K562 (cell line): ENCODE data around the gene ANO9. TPM values are rescaled to one million over a fixed set of nuclear protein-coding genes. Genes with fewer than 3 reads are reported as not detected.

ENCODE experiments used
- CBX5 ChIP-seq: IDR thresholded peaks from 2 replicates; pipeline ENCODE4 v1.6.1; 2014; ENCODE audit warnings: low read depth, borderline replicate concordance
- CREB1 ChIP-seq, 2 experiments: sonication (generic) in 1 of 2; formaldehyde crosslinking in 1 of 2; IDR thresholded peaks; 2 replicates each; pipeline versions ENCODE4 v1.6.1 to v1.8.0; 2012 to 2022; ENCODE audit warnings: inconsistent platforms in 1 of 2, mild to moderate bottlenecking in 1 of 2, missing genetic modification reagents in 1 of 2, moderate library complexity in 1 of 2
- FOXK1 ChIP-seq: sonication (generic); formaldehyde crosslinking; IDR thresholded peaks from 2 replicates; pipeline ENCODE4 v1.8.0; 2022; ENCODE audit warnings: missing genetic modification reagents, mild to moderate bottlenecking, borderline replicate concordance
- HDAC3 ChIP-seq: fragments of 450-650 bp; IDR thresholded peaks from 2 replicates; pipeline ENCODE4 v1.6.1; 2018; ENCODE audit warnings: borderline replicate concordance, mild to moderate bottlenecking, moderate library complexity; ENCODE audit not compliant: partially characterized antibody
- HNRNPUL1 ChIP-seq: fragments of 200-400 bp; formaldehyde crosslinking; IDR thresholded peaks from 2 replicates; pipeline ENCODE4 v1.6.1; 2017; ENCODE audit warnings: low read length
- KAT8 ChIP-seq: fragments of 450-650 bp; IDR thresholded peaks from 2 replicates; pipeline ENCODE4 v1.6.1; 2016; ENCODE audit warnings: low read depth, mild to moderate bottlenecking
- KDM5B ChIP-seq: fragments of 200-600 bp; sonication (generic); IDR thresholded peaks from 2 replicates; pipeline ENCODE4 v1.6.1; 2012; ENCODE audit warnings: low read depth, mild to moderate bottlenecking, moderate library complexity, low read length, control low read depth, inconsistent platforms; ENCODE audit not compliant: insufficient replicate concordance
- MBD2 ChIP-seq: sonication (generic); IDR thresholded peaks from 2 replicates; pipeline ENCODE4 v1.6.1; 2016; ENCODE audit warnings: low read depth, borderline replicate concordance
- MCM3 ChIP-seq: fragments of 450-650 bp; IDR thresholded peaks from 2 replicates; pipeline ENCODE4 v1.6.1; 2016
- POLR2B ChIP-seq: fragments of 450-650 bp; IDR thresholded peaks from 2 replicates; pipeline ENCODE4 v1.6.1; 2018; ENCODE audit warnings: low read depth; ENCODE audit not compliant: partially characterized antibody
- PPARD ChIP-seq: fragments of 250-450 bp; sonication (Bioruptor Pico); IDR thresholded peaks from 2 replicates; pipeline ENCODE4 v1.8.0; 2022; ENCODE audit warnings: inconsistent platforms, mild to moderate bottlenecking, moderate library complexity
- PTRF ChIP-seq: fragments of 450-650 bp; IDR thresholded peaks from 2 replicates; pipeline ENCODE4 v1.6.1; 2016; ENCODE audit warnings: mild to moderate bottlenecking, missing genetic modification characterization, missing compliant biosample characterization
- SREBF1 ChIP-seq: fragments of 150-350 bp; IDR thresholded peaks from 2 replicates; pipeline ENCODE4 v1.6.1; 2014; ENCODE audit warnings: antibody characterized with exemption, low read depth, low read length, borderline replicate concordance
- STAT5A ChIP-seq: IDR thresholded peaks from 2 replicates; pipeline ENCODE4 v1.6.1; 2012; ENCODE audit warnings: low read length, inconsistent platforms, borderline replicate concordance
- ZNF124 ChIP-seq: sonication (generic); formaldehyde crosslinking; IDR thresholded peaks from 2 replicates; pipeline ENCODE4 v1.8.1; 2022; ENCODE audit warnings: missing genetic modification reagents
- ZNF232 ChIP-seq: sonication (generic); formaldehyde crosslinking; IDR thresholded peaks from 2 replicates; pipeline ENCODE4 v1.8.0; 2022; ENCODE audit warnings: mild to moderate bottlenecking, missing genetic modification reagents
- ZNF277 ChIP-seq: fragments of 250-450 bp; sonication (Bioruptor Pico); IDR thresholded peaks from 2 replicates; pipeline ENCODE4 v1.8.0; 2022; ENCODE audit warnings: inconsistent platforms, mild to moderate bottlenecking, moderate library complexity, borderline replicate concordance
- ZNF408 ChIP-seq: fragments of 250-450 bp; sonication (Bioruptor Pico); IDR thresholded peaks from 2 replicates; pipeline ENCODE4 v1.4.0; 2020; ENCODE audit warnings: low read depth, mild to moderate bottlenecking, moderate library complexity
- polyA plus RNA-seq, 8 experiments: library from polyadenylated mRNA; depleted of rRNA in 4 of 8; stranded (reverse) in 5 of 8; unstranded in 3 of 8; fragments of >200 nt; fragmentation: Nextera tagmentation in 2 of 8; fragmentation: Illumina TruSeq in 1 of 8; extraction: Ambion mirVana in 2 of 8; extraction: Trizol in 1 of 8; gene quantifications; 2 replicates each; pipeline versions ENCODE4 v1.2.1 to v1.2.3, GENCODE V29; 2011 to 2014; ENCODE audit warnings: inconsistent platforms in 1 of 8, missing spikeins in 1 of 8
- total RNA-seq, 7 experiments: library from RNA; depleted of rRNA in 6 of 7; stranded (reverse); fragments of >200 nt in 6 of 7; fragmentation: Illumina TruSeq in 2 of 7; extraction: Trizol in 2 of 7; gene quantifications; 2 replicates each; pipeline versions ENCODE4 v1.2.1 to v1.2.3, GENCODE V29; 2011 to 2021; ENCODE audit warnings: low replicate concordance in 1 of 7
- TF ChIP-seq, protein P1 (sequence below): fragments of 450-650 bp; formaldehyde crosslinking; IDR thresholded peaks from 2 replicates; pipeline ENCODE4 v1.4.0; 2022; ENCODE audit warnings: mild to moderate bottlenecking, moderate library complexity
- TF ChIP-seq, protein P2 (sequence below): sonication (generic); formaldehyde crosslinking; IDR thresholded peaks from 2 replicates; pipeline ENCODE4 v1.8.0; 2022; ENCODE audit warnings: mild to moderate bottlenecking, missing genetic modification reagents
- TF ChIP-seq, protein P3 (sequence below): sonication (generic); formaldehyde crosslinking; IDR thresholded peaks from 2 replicates; pipeline ENCODE4 v1.9.0; 2022; ENCODE audit warnings: mild to moderate bottlenecking, missing genetic modification reagents

Gene ANO9
- total and polyA plus RNA-seq, 9 of the 15 experiments (the other 6 are each of a cell fraction or from before 2014, with no cell fraction given), result 0.20 to 14.5 (median 4.5) TPM

DNA sequence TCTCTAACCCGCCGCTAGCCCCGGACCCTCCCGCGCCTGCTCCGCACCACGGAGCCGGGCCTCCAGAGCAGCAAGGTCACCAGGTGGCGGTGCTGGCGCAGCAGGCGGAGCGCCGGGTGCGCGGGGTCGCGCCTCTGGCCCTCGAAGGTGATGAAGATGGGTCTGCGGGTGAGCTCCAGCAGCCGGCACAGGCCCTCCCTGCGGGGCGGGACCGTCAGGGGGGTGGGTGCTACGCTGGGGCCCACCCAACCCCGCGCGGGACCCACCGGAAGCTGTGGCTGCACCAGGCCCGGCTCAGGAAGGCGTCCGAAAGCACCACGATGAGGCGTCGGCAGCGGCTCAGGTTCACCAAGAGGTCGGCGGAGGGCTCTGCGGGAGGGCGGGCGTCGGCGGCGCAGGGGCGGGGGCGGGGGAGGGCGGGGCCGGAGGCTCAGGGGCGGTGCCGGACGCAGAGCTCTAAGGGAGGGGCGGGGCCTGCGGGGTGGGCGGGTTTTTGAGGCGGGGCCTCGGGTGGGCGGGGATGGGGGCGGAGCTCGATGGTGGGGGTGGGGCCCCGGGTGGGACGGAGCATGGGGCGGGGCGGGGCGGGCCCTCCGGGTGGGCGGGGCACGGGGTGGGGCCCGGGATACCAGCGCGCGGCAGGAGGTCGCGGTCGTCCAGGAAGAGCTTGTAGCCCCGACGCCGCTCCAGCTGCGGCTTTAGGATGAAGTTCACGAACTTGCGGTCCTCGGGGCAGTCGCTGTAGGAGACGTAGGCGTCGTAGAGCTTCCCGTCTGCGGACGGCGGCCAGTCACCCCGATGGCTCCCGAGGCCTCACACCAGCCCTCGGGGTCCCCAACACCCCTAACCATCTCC is 34.8 kb downstream of the ANO9 start (continued):
- TF ChIP-seq, protein P1, sequence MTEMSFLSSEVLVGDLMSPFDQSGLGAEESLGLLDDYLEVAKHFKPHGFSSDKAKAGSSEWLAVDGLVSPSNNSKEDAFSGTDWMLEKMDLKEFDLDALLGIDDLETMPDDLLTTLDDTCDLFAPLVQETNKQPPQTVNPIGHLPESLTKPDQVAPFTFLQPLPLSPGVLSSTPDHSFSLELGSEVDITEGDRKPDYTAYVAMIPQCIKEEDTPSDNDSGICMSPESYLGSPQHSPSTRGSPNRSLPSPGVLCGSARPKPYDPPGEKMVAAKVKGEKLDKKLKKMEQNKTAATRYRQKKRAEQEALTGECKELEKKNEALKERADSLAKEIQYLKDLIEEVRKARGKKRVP (CRISPR knock-in tag), result no peak
- no peak for TF ChIP-seq HDAC3
- 0 out of 2 replicates have a peak, but pooled peaks have one; percentile 21 for TF ChIP-seq MBD2
- TF ChIP-seq CBX5, result no peak; the same call in 1 of the 2 replicates
- TF ChIP-seq MCM3, result no peak
- TF ChIP-seq POLR2B, result peak; percentile 26
- TF ChIP-seq FOXK1 (CRISPR knock-in tag), result no peak
- no peak for TF ChIP-seq ZNF124 (CRISPR knock-in tag)
- TF ChIP-seq, protein P2, sequence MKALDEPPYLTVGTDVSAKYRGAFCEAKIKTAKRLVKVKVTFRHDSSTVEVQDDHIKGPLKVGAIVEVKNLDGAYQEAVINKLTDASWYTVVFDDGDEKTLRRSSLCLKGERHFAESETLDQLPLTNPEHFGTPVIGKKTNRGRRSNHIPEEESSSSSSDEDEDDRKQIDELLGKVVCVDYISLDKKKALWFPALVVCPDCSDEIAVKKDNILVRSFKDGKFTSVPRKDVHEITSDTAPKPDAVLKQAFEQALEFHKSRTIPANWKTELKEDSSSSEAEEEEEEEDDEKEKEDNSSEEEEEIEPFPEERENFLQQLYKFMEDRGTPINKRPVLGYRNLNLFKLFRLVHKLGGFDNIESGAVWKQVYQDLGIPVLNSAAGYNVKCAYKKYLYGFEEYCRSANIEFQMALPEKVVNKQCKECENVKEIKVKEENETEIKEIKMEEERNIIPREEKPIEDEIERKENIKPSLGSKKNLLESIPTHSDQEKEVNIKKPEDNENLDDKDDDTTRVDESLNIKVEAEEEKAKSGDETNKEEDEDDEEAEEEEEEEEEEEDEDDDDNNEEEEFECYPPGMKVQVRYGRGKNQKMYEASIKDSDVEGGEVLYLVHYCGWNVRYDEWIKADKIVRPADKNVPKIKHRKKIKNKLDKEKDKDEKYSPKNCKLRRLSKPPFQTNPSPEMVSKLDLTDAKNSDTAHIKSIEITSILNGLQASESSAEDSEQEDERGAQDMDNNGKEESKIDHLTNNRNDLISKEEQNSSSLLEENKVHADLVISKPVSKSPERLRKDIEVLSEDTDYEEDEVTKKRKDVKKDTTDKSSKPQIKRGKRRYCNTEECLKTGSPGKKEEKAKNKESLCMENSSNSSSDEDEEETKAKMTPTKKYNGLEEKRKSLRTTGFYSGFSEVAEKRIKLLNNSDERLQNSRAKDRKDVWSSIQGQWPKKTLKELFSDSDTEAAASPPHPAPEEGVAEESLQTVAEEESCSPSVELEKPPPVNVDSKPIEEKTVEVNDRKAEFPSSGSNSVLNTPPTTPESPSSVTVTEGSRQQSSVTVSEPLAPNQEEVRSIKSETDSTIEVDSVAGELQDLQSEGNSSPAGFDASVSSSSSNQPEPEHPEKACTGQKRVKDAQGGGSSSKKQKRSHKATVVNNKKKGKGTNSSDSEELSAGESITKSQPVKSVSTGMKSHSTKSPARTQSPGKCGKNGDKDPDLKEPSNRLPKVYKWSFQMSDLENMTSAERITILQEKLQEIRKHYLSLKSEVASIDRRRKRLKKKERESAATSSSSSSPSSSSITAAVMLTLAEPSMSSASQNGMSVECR (CRISPR knock-in tag), result no peak
- no peak for TF ChIP-seq HNRNPUL1
- TF ChIP-seq, protein P3, sequence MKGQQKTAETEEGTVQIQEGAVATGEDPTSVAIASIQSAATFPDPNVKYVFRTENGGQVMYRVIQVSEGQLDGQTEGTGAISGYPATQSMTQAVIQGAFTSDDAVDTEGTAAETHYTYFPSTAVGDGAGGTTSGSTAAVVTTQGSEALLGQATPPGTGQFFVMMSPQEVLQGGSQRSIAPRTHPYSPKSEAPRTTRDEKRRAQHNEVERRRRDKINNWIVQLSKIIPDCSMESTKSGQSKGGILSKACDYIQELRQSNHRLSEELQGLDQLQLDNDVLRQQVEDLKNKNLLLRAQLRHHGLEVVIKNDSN (CRISPR knock-in tag), result no peak
- TF ChIP-seq PPARD (CRISPR knock-in tag), result no peak
- TF ChIP-seq ZNF408 (CRISPR knock-in tag), result no peak
- TF ChIP-seq KDM5B, result peak; percentile 50
- TF ChIP-seq PTRF, result no peak
- TF ChIP-seq CREB1 (IDR thresholded peaks at IDR 0.05), result peak; percentile 57
- no peak; the same call in 1 of the 2 replicates for TF ChIP-seq CREB1 (CRISPR knock-in tag; IDR thresholded peaks at IDR 0.05)
- no peak for TF ChIP-seq KAT8
- no peak for TF ChIP-seq ZNF232 (CRISPR knock-in tag)
- TF ChIP-seq ZNF277, result no peak
- no peak for TF ChIP-seq STAT5A
- no peak for TF ChIP-seq SREBF1
